Esophagus muscularis mucosa (tissue), 4 donors: ENCODE data around the gene AZGP1. TPM values are rescaled to one million over a fixed set of nuclear protein-coding genes. Genes with fewer than 3 reads are reported as not detected.
"Not testable (repeated sequence)": the region's sequence is repeated elsewhere in the genome, so short reads cannot be mapped to it uniquely, and the experiment has no call there.

Source experiments
- DNase-seq: peaks from one replicate; pipeline ENCODE4 v3.0.0-alpha.2; 2017; ENCODE audit errors: extremely low spot score
- H3K27ac ChIP-seq, 4 donors: fragments of 200-600 bp; sonication (generic); replicated peaks in 1 of 4; 1 replicate in 3 of 4; 2 replicates in 1 of 4; pipeline ENCODE4 v1.5.1; 2016 to 2019; ENCODE audit warnings: mild to moderate bottlenecking in 1 of 4
- H3K27me3 ChIP-seq, 4 donors: fragments of 200-600 bp; sonication (generic); one replicate each; pipeline versions ENCODE4 v1.5.1 to v1.6.0; 2016 to 2019
- H3K36me3 ChIP-seq, 4 donors: fragments of 200-600 bp; sonication (generic); one replicate each; pipeline ENCODE4 v1.5.1; 2016 to 2019
- H3K4me1 ChIP-seq, 4 donors: fragments of 200-600 bp; sonication (generic); one replicate each; pipeline ENCODE4 v1.5.1; 2016 to 2019
- H3K4me3 ChIP-seq, 4 donors: fragments of 200-600 bp; sonication (generic); 1 replicate in 2 of 4; 2 replicates in 2 of 4; pipeline ENCODE4 v1.5.1; 2016 to 2019; ENCODE audit warnings: mild to moderate bottlenecking in 4 of 4, moderate library complexity in 1 of 4
- H3K9me3 ChIP-seq, 4 donors: fragments of 200-600 bp; sonication (generic); 1 replicate in 3 of 4; 2 replicates in 1 of 4; pipeline ENCODE4 v1.5.1; 2016 to 2019
- EP300 ChIP-seq: sonication (generic); formaldehyde crosslinking; IDR thresholded peaks from one replicate; pipeline ENCODE4 v1.6.1; 2017; ENCODE audit warnings: antibody characterized with exemption
- POLR2A ChIP-seq: fragments of 450-650 bp; IDR thresholded peaks from one replicate; pipeline ENCODE4 v1.6.1; 2017; ENCODE audit warnings: antibody characterized with exemption, moderate library complexity, mild to moderate bottlenecking, low read depth
- POLR2AphosphoS5 ChIP-seq, 2 donors: sonication (generic); formaldehyde crosslinking; IDR thresholded peaks; one replicate each; pipeline ENCODE4 v1.6.1; 2017; ENCODE audit warnings: antibody characterized with exemption in 2 of 2
- WGBS: methylation state at CpG from one replicate; pipeline ENCODE4 v1.1.5; 2018; 5-methylcytosine and 5-hydroxymethylcytosine counted together
- intact Hi-C: fragments of 100-400 bp; cut with DNase I; formaldehyde crosslinking; loops from one replicate; pipeline ENCODE4 v1.15.1; 2023
- total RNA-seq, 4 donors: library from RNA; depleted of rRNA; stranded (reverse); fragments of >200 nt; gene quantifications; one replicate each; pipeline versions ENCODE4 v1.1.0 to v1.2.1, GENCODE V29; 2016
- TF ChIP-seq, protein P1 (sequence below), 3 experiments: fragments of 200-600 bp in 2 of 3; fragments of 450-650 bp in 1 of 3; sonication (generic) in 2 of 3; IDR thresholded peaks; one replicate each; pipeline ENCODE4 v1.5.1; 2017 to 2019; ENCODE audit warnings: antibody characterized with exemption in 3 of 3, mild to moderate bottlenecking in 2 of 3, moderate library complexity in 1 of 3

AZGP1 gene
- total RNA-seq, 4 donors from 2014 or later, result 2.5 to 3.4 (median 3.0) TPM

- TF ChIP-seq, protein P1, sequence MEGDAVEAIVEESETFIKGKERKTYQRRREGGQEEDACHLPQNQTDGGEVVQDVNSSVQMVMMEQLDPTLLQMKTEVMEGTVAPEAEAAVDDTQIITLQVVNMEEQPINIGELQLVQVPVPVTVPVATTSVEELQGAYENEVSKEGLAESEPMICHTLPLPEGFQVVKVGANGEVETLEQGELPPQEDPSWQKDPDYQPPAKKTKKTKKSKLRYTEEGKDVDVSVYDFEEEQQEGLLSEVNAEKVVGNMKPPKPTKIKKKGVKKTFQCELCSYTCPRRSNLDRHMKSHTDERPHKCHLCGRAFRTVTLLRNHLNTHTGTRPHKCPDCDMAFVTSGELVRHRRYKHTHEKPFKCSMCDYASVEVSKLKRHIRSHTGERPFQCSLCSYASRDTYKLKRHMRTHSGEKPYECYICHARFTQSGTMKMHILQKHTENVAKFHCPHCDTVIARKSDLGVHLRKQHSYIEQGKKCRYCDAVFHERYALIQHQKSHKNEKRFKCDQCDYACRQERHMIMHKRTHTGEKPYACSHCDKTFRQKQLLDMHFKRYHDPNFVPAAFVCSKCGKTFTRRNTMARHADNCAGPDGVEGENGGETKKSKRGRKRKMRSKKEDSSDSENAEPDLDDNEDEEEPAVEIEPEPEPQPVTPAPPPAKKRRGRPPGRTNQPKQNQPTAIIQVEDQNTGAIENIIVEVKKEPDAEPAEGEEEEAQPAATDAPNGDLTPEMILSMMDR (IDR thresholded peaks at IDR 0.05), result peak in 1 of 3 experiments; percentile 10
- TF ChIP-seq POLR2A, result peak; percentile 80
- TF ChIP-seq EP300, result no peak
- peak; percentile 98 to 99 for TF ChIP-seq POLR2AphosphoS5 (IDR thresholded peaks at IDR 0.05)
- peak within 1 kb of the TSS; percentile 93 to 99 (median 98) for H3K27ac ChIP-seq
- H3K36me3 ChIP-seq, result peaks cover 0 to 16% (median 3%) of the 10 kb centered on the region in 4 donors
- DNase-seq, result peak; percentile 94
- H3K4me3 ChIP-seq, result peak within 1 kb of the TSS; percentile 74 to 96 (median 84)
- no peaks in the 10 kb centered on the region for H3K27me3 ChIP-seq
- intact Hi-C loops, result loop anchor here (5.0 kb wide), 1 partner anchor 37 kb away; no protein-coding TSS in a partner anchor
- no peaks in the 10 kb centered on the region for H3K9me3 ChIP-seq
- H3K4me1 ChIP-seq, result peaks cover 30 to 50% (median 48%) of the 10 kb centered on the region in 4 donors
- WGBS, result 2% methylated on average over 42 of the region's 70 CpGs
Observed at GRCh38 chr7:100015232-100016214, 39.7 kb upstream of the AZGP1 start, which contains the start of gene ZKSCAN1. TSS of gene ZKSCAN1 (plus strand) at chr7:100015596. CDS start at chr7:100023507, 7,911 bp downstream.

- Histone ChIP-seq H3K27ac (no peak overlapping the region), H3K4me1 (peaks cover 20 to 28% (median 26%) of the 10 kb centered on the region in 4 donors), H3K4me3 (no peak overlapping the region), H3K27me3 (no peaks in the 10 kb centered on the region), H3K36me3 (no peaks in the 10 kb centered on the region), H3K9me3 (no peaks in the 10 kb centered on the region)
- WGBS, result 76% methylated on average over 3 of the region's 3 CpGs
- DNase-seq, result no peak
- intact Hi-C loops, result no loop called here
- TF ChIP-seq EP300 (no peak), POLR2AphosphoS5 (IDR thresholded peaks at IDR 0.05) (no peak), POLR2A (no peak)
- TF ChIP-seq, protein P1 (IDR thresholded peaks at IDR 0.05), result no peak
Observed at GRCh38 chr7:100013328-100013676, 37.5 kb upstream of the AZGP1 start.

DNA sequence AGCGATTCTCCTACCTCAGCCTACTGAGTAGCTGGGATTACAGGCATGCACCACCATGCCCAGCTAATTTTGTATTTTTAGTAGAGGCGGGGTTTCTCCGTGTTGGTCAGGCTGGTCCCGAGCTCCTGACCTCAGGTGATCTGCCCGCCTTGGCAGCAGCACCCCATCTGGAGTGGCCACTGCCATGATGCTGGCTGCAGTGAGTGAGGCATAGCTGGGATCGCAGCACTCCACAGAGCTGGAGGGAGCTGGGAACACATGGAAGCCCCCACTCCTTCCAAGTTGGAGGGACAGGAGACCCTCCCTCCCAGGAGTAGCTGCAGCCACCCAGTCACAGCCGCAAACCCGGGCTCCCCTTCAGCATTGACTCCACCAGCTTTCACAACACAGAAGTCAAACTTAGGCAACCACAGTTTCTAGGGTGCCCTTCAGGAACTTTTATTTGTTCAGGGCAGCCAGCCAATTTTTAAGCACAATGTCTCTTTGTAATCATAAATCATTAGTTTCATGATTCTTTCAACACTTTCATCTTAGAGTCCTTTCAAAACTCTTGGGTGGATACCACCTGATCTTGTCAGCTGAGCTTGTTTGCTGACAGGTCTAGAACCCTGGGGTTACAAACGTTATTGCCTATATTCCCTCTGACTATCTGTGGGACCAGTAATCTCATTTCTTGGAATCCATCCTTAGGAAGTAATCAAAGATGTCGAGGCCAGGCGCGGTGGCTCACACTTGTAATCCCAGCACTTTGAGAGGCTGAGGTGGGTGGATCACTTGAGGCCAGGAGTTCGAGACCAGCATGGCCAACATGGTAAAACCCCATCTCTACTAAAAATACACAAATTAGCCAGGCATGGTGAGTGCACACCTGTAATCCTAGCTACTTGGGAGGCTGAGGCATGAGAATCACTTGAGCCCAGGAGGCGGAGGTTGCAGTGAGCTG is 36.8 kb upstream of the AZGP1 start:
- H3K36me3 ChIP-seq, H3K27me3 ChIP-seq, DNase-seq, H3K9me3 ChIP-seq, H3K27ac ChIP-seq, H3K4me3 ChIP-seq, intact Hi-C loops: not testable (repeated sequence)
- 78% methylated on average over 13 of the region's 14 CpGs for WGBS
- H3K4me1 ChIP-seq, result peaks cover 16 to 22% (median 20%) of the 10 kb centered on the region in 4 donors

- 51% methylated on average over 3 of the region's 3 CpGs for WGBS
- no peak overlapping the region for H3K27ac ChIP-seq
- no peak overlapping the region for H3K4me3 ChIP-seq
- DNase-seq, result no peak
- TF ChIP-seq POLR2AphosphoS5 (IDR thresholded peaks at IDR 0.05) (no peak), POLR2A (no peak), EP300 (no peak)
- TF ChIP-seq, protein P1 (IDR thresholded peaks at IDR 0.05), result no peak
- intact Hi-C loops, result no loop called here
- no peaks in the 10 kb centered on the region for H3K27me3 ChIP-seq
- H3K36me3 ChIP-seq, result no peaks in the 10 kb centered on the region
- no peaks in the 10 kb centered on the region for H3K9me3 ChIP-seq
- H3K4me1 ChIP-seq, result peaks cover 5 to 10% (median 8%) of the 10 kb centered on the region in 4 donors
Observed at GRCh38 chr7:100011516-100011915, 35.7 kb upstream of the AZGP1 start.
